ENCODE data around the gene CRNKL1. TPM values are rescaled to one million over a fixed set of nuclear protein-coding genes. Genes with fewer than 3 reads are reported as not detected.

The CRNKL1 gene
- polyA plus RNA-seq, 1 of the 3 experiments (the other 2 are of a cell fraction): 7.6 TPM

DNA sequence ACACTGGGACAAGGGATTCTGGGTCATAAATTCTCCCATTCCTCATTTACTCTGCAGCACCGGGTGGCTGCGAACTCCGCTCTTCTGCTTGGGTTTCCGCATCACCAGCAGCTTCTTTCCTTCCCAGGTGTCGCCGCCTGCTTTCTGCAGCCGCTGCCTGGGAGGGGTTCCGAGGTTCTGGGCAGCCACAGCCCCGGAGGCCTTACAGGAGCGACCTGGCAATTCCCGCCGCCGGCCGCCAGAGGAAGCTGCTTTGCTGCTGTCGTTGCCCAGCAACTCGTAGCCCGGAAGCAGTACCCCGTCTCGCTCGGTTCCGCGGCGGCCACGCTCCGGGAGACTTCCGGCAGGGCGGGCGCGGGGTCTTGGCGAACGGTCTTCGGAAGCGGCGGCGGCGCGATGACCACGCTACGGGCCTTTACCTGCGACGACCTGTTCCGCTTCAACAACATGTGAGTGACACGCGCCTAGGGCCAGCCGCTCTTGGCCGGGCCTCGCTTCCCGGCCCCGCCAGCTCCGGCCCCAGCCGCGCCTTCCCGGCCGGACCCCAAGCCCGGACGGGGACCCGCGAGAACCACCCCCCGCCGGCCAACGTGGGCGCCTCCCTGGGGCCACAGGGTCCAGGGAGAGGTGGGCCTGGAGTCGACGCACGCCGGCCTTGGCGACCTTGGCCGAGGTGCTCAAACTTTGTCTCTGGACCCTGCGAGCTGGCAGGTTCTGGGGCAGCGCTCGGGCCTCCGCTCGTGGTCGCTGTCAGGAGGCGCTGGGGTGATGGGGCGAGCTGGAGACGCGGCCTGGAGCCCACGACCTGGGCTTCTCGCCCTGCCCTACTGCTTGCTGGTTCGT, 35.0 kb downstream of the CRNKL1 start, which contains the start of gene NAA20 (continued):
- TF ChIP-seq GABPA (IDR thresholded peaks at IDR 0.05; ENCODE audit: low read depth) (peak; percentile 98), YY1 (IDR thresholded peaks at IDR 0.05; ENCODE audit: low read depth) (0 out of 2 replicates have a peak, but pooled peaks have one; percentile 17), TCF12 (IDR thresholded peaks at IDR 0.05) (no peak), EP300 (IDR thresholded peaks at IDR 0.05; ENCODE audit: borderline replicate concordance in 1 of 2, low read depth in 1 of 2, low read length in 1 of 2) (peak in 1 of 2 experiments; percentile 46; a peak in 1 of 4 replicates), RAD21 (IDR thresholded peaks at IDR 0.05; ENCODE audit: low read length) (peak; percentile 34)
- TF ChIP-seq, protein P1, sequence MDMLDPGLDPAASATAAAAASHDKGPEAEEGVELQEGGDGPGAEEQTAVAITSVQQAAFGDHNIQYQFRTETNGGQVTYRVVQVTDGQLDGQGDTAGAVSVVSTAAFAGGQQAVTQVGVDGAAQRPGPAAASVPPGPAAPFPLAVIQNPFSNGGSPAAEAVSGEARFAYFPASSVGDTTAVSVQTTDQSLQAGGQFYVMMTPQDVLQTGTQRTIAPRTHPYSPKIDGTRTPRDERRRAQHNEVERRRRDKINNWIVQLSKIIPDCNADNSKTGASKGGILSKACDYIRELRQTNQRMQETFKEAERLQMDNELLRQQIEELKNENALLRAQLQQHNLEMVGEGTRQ (IDR thresholded peaks at IDR 0.05; ENCODE audit: borderline replicate concordance, low read depth, low read length): no peak
- TF ChIP-seq, protein P2, sequence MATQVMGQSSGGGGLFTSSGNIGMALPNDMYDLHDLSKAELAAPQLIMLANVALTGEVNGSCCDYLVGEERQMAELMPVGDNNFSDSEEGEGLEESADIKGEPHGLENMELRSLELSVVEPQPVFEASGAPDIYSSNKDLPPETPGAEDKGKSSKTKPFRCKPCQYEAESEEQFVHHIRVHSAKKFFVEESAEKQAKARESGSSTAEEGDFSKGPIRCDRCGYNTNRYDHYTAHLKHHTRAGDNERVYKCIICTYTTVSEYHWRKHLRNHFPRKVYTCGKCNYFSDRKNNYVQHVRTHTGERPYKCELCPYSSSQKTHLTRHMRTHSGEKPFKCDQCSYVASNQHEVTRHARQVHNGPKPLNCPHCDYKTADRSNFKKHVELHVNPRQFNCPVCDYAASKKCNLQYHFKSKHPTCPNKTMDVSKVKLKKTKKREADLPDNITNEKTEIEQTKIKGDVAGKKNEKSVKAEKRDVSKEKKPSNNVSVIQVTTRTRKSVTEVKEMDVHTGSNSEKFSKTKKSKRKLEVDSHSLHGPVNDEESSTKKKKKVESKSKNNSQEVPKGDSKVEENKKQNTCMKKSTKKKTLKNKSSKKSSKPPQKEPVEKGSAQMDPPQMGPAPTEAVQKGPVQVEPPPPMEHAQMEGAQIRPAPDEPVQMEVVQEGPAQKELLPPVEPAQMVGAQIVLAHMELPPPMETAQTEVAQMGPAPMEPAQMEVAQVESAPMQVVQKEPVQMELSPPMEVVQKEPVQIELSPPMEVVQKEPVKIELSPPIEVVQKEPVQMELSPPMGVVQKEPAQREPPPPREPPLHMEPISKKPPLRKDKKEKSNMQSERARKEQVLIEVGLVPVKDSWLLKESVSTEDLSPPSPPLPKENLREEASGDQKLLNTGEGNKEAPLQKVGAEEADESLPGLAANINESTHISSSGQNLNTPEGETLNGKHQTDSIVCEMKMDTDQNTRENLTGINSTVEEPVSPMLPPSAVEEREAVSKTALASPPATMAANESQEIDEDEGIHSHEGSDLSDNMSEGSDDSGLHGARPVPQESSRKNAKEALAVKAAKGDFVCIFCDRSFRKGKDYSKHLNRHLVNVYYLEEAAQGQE (IDR thresholded peaks at IDR 0.05; ENCODE audit: low read depth, low read length): no peak

DNA sequence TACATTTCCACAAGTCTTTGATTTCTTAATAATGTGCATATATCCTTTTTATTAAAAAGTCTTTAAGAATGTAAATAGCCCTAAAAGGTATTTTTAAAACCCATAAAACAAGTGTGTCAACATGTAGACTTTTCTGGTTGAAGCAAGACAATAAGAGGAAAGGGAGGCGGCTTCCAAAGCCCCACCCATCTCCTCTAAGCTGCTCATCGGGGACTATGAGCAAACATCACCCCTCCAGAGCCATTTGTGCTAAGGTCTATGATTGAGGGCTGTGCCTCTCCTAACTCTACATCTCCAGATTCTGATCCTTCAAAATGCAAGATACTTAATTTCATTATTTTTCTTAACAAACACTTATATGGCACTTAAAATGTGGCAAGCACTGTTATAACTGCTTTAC, 37.6 kb downstream of the CRNKL1 start:
- no peak for TF ChIP-seq TAF1 (IDR thresholded peaks at IDR 0.05; ENCODE audit: borderline replicate concordance, low read depth, low read length)
- TF ChIP-seq FOXM1 (IDR thresholded peaks at IDR 0.05; ENCODE audit: low read depth): no peak
- TF ChIP-seq, protein P3, sequence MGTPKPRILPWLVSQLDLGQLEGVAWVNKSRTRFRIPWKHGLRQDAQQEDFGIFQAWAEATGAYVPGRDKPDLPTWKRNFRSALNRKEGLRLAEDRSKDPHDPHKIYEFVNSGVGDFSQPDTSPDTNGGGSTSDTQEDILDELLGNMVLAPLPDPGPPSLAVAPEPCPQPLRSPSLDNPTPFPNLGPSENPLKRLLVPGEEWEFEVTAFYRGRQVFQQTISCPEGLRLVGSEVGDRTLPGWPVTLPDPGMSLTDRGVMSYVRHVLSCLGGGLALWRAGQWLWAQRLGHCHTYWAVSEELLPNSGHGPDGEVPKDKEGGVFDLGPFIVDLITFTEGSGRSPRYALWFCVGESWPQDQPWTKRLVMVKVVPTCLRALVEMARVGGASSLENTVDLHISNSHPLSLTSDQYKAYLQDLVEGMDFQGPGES (IDR thresholded peaks at IDR 0.05; ENCODE audit: low read depth, low read length): no peak
- no peak for TF ChIP-seq NRF1 (IDR thresholded peaks at IDR 0.05; ENCODE audit: low read depth, low read length)
- no peak for TF ChIP-seq RCOR1 (IDR thresholded peaks at IDR 0.05; ENCODE audit: low read length)
- TF ChIP-seq, protein P4, sequence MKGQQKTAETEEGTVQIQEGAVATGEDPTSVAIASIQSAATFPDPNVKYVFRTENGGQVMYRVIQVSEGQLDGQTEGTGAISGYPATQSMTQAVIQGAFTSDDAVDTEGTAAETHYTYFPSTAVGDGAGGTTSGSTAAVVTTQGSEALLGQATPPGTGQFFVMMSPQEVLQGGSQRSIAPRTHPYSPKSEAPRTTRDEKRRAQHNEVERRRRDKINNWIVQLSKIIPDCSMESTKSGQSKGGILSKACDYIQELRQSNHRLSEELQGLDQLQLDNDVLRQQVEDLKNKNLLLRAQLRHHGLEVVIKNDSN (IDR thresholded peaks at IDR 0.05; ENCODE audit: borderline replicate concordance, low read depth): no peak
- no peak for TF ChIP-seq JUND (IDR thresholded peaks at IDR 0.05)
- TF ChIP-seq MEF2A (IDR thresholded peaks at IDR 0.05; ENCODE audit: borderline replicate concordance, low read depth): no peak
- TF ChIP-seq, protein P5, sequence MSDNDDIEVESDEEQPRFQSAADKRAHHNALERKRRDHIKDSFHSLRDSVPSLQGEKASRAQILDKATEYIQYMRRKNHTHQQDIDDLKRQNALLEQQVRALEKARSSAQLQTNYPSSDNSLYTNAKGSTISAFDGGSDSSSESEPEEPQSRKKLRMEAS (IDR thresholded peaks at IDR 0.05; ENCODE audit: low read depth): no peak
- TF ChIP-seq, protein P1 (IDR thresholded peaks at IDR 0.05; ENCODE audit: borderline replicate concordance, low read depth, low read length): no peak
- no peak for TF ChIP-seq CHD2 (IDR thresholded peaks at IDR 0.05; ENCODE audit: low read length, partially characterized antibody)
- peaks cover 11 to 12% of the 10 kb centered on the region in 2 experiments for H3K4me1 ChIP-seq (ENCODE audit: control insufficient read depth in 1 of 2, insufficient read depth in 2 of 2, low read depth in 1 of 2, low read length in 1 of 2)
- H3K27me3 ChIP-seq (ENCODE audit: insufficient read depth): no peaks in the 10 kb centered on the region
- peak overlapping the region; percentile 64; the same call in 1 of the 2 replicates for H2AFZ ChIP-seq (ENCODE audit: low read depth)
- H3K9ac ChIP-seq: no peak overlapping the region
- H3K79me2 ChIP-seq (ENCODE audit: insufficient read depth): peaks cover 25% of the 10 kb centered on the region
- H3F3A ChIP-seq (replicated peaks; ENCODE audit: insufficient read depth): peaks cover 13% of the 10 kb centered on the region
- no peak overlapping the region for H3K27ac ChIP-seq (ENCODE audit: low read depth in 2 of 2, low read length in 1 of 2)
- H3K4me3 ChIP-seq (ENCODE audit: low read depth in 2 of 2, low read length in 1 of 2): no peak overlapping the region
- ChIA-PET POLR2A (no interaction called here), CTCF (interaction anchor here (1.4 kb wide), 1 partner anchor 21 kb away, joined by 5 read pairs; no protein-coding TSS in a partner anchor)
- H3K36me3 ChIP-seq (replicated peaks in 1 of 2; ENCODE audit: control insufficient read depth in 1 of 2, insufficient read depth in 2 of 2, low read length in 1 of 2): peaks cover 0 to 8% of the 10 kb centered on the region in 2 experiments
- 55% methylated on average over 2 of the region's 2 CpGs for WGBS (ENCODE audit: low lambda C conversion rate)
- H3K9me3 ChIP-seq: no peaks in the 10 kb centered on the region
- H3K9me2 ChIP-seq: no peaks in the 10 kb centered on the region
- no peak for DNase-seq
- H4K20me1 ChIP-seq (ENCODE audit: insufficient read depth): peaks cover 9% of the 10 kb centered on the region; the same call in 1 of the 2 replicates
- no peak overlapping the region for H3K4me2 ChIP-seq

Measured in SK-N-SH (cell line).